IPS-15b (cell line): Measurements from ENCODE around the gene SRA1.
"Not testable (repeated sequence)": the region's sequence is repeated elsewhere in the genome, so short reads cannot be mapped to it uniquely, and the experiment has no call there.

Source experiments
- H3K27me3 ChIP-seq: one replicate; pipeline ENCODE4 v1.6.1; 2013; ENCODE audit warnings: low read length; ENCODE audit not compliant: control insufficient read depth, insufficient read depth
- H3K36me3 ChIP-seq: one replicate; pipeline ENCODE4 v1.6.1; 2013; ENCODE audit warnings: low read length; ENCODE audit not compliant: control insufficient read depth, insufficient read depth
- H3K4me1 ChIP-seq: one replicate; pipeline ENCODE4 v1.6.1; 2013; ENCODE audit warnings: mild to moderate bottlenecking, low read length; ENCODE audit not compliant: control insufficient read depth, insufficient read depth
- H3K4me3 ChIP-seq: one replicate; pipeline ENCODE4 v1.5.1; 2013; ENCODE audit warnings: low read depth, low read length
- H3K9ac ChIP-seq: one replicate; pipeline ENCODE4 v1.6.1; 2013; ENCODE audit warnings: low read depth, mild to moderate bottlenecking, low read length
- H3K9me3 ChIP-seq: one replicate; pipeline ENCODE4 v1.6.1; 2013; ENCODE audit warnings: mild to moderate bottlenecking, low read length; ENCODE audit not compliant: control insufficient read depth, insufficient read depth

The SRA1 gene

GRCh38 chr5:140591747-140592372 lies 34.6 kb upstream of the SRA1 start:
- H3K9ac ChIP-seq: no peak overlapping the region
- H3K4me3 ChIP-seq: no peak overlapping the region
- H3K27me3 ChIP-seq: no peaks in the 10 kb centered on the region
- no peaks in the 10 kb centered on the region for H3K9me3 ChIP-seq
- no peaks in the 10 kb centered on the region for H3K4me1 ChIP-seq
- H3K36me3 ChIP-seq: no peaks in the 10 kb centered on the region

GRCh38 chr5:140590861-140591260 lies 33.6 kb upstream of the SRA1 start:
- no peak overlapping the region for H3K9ac ChIP-seq
- H3K4me1 ChIP-seq: no peaks in the 10 kb centered on the region
- H3K9me3 ChIP-seq: no peaks in the 10 kb centered on the region

GRCh38 chr5:140588311-140589070 lies 31.2 kb upstream of the SRA1 start:
- H3K9ac ChIP-seq: no peak overlapping the region
- H3K4me3 ChIP-seq: no peak overlapping the region
- H3K36me3 ChIP-seq: no peaks in the 10 kb centered on the region
- H3K4me1 ChIP-seq: no peaks in the 10 kb centered on the region
- no peaks in the 10 kb centered on the region for H3K9me3 ChIP-seq
- H3K27me3 ChIP-seq: no peaks in the 10 kb centered on the region

More at GRCh38 chr5:140590861-140591260, 33.6 kb upstream of the SRA1 start:
- H3K36me3 ChIP-seq: no peaks in the 10 kb centered on the region
- no peak overlapping the region for H3K4me3 ChIP-seq
- H3K27me3 ChIP-seq: no peaks in the 10 kb centered on the region

GRCh38 chr5:140587495-140587894 lies 30.2 kb upstream of the SRA1 start:
- Histone ChIP-seq H3K9me3 (no peaks in the 10 kb centered on the region), H3K9ac (no peak overlapping the region), H3K27me3 (no peaks in the 10 kb centered on the region), H3K36me3 (no peaks in the 10 kb centered on the region), H3K4me1 (no peaks in the 10 kb centered on the region), H3K4me3 (no peak overlapping the region)

- H3K4me1 ChIP-seq, H3K36me3 ChIP-seq: not testable (repeated sequence)
Measured at GRCh38 chr5:140579188-140579747, 22.0 kb upstream of the SRA1 start.

GRCh38 chr5:140576776-140577201 lies 19.5 kb upstream of the SRA1 start:
- Histone ChIP-seq H3K4me3 (no peak overlapping the region), H3K9me3 (no peaks in the 10 kb centered on the region), H3K27me3 (no peaks in the 10 kb centered on the region), H3K9ac (no peak overlapping the region), H3K36me3 (no peaks in the 10 kb centered on the region), H3K4me1 (no peaks in the 10 kb centered on the region)

More at GRCh38 chr5:140579188-140579747, 22.0 kb upstream of the SRA1 start:
- H3K9ac ChIP-seq, H3K4me3 ChIP-seq, H3K9me3 ChIP-seq, H3K27me3 ChIP-seq: not testable (repeated sequence)

GRCh38 chr5:140575309-140575708 lies 18.0 kb upstream of the SRA1 start:
- Histone ChIP-seq H3K4me1 (no peaks in the 10 kb centered on the region), H3K9ac (no peak overlapping the region)

GRCh38 chr5:140574165-140574564 lies 16.9 kb upstream of the SRA1 start:
- no peaks in the 10 kb centered on the region for H3K27me3 ChIP-seq

More at GRCh38 chr5:140575309-140575708, 18.0 kb upstream of the SRA1 start:
- H3K9me3 ChIP-seq: no peaks in the 10 kb centered on the region
- no peaks in the 10 kb centered on the region for H3K36me3 ChIP-seq
- H3K27me3 ChIP-seq: no peaks in the 10 kb centered on the region
- H3K4me3 ChIP-seq: no peak overlapping the region

GRCh38 chr5:140573683-140574082 lies 16.4 kb upstream of the SRA1 start:
- Histone ChIP-seq H3K9me3 (no peaks in the 10 kb centered on the region), H3K9ac (no peak overlapping the region), H3K4me1 (no peaks in the 10 kb centered on the region), H3K4me3 (no peak overlapping the region), H3K27me3 (no peaks in the 10 kb centered on the region), H3K36me3 (no peaks in the 10 kb centered on the region)

More at GRCh38 chr5:140574165-140574564, 16.9 kb upstream of the SRA1 start:
- no peak overlapping the region for H3K9ac ChIP-seq
- H3K9me3 ChIP-seq: no peaks in the 10 kb centered on the region
- H3K4me1 ChIP-seq: no peaks in the 10 kb centered on the region
- no peaks in the 10 kb centered on the region for H3K36me3 ChIP-seq
- no peak overlapping the region for H3K4me3 ChIP-seq

GRCh38 chr5:140571105-140571504 lies 13.8 kb upstream of the SRA1 start:
- no peak overlapping the region for H3K4me3 ChIP-seq
- H3K9ac ChIP-seq: no peak overlapping the region
- H3K36me3 ChIP-seq: peaks cover 18% of the 10 kb centered on the region
- no peaks in the 10 kb centered on the region for H3K27me3 ChIP-seq
- no peaks in the 10 kb centered on the region for H3K4me1 ChIP-seq
- H3K9me3 ChIP-seq: no peaks in the 10 kb centered on the region

- Histone ChIP-seq H3K27me3 (no peaks in the 10 kb centered on the region), H3K9me3 (no peaks in the 10 kb centered on the region), H3K36me3 (peaks cover 19% of the 10 kb centered on the region), H3K9ac (no peak overlapping the region), H3K4me1 (no peaks in the 10 kb centered on the region), H3K4me3 (no peak overlapping the region)
Measured at GRCh38 chr5:140570488-140570887, 13.2 kb upstream of the SRA1 start.

GRCh38 chr5:140570058-140570457 lies 12.8 kb upstream of the SRA1 start:
- Histone ChIP-seq H3K9ac (no peak overlapping the region), H3K36me3 (peaks cover 19% of the 10 kb centered on the region), H3K4me3 (no peak overlapping the region), H3K4me1 (no peaks in the 10 kb centered on the region), H3K9me3 (no peaks in the 10 kb centered on the region), H3K27me3 (no peaks in the 10 kb centered on the region)
